H1 (cell line): Measurements from ENCODE around the gene MYO15B. TPM values are rescaled to one million over a fixed set of nuclear protein-coding genes. Genes with fewer than 3 reads are reported as not detected.
A peak's percentile ranks its signal among the peaks of the same experiment; 100 is the strongest.

Experiments used
- CTCF ChIA-PET: fragments of 300-600 bp; sonication (Branson Sonifier 250); formaldehyde crosslinking; loops from one replicate; lab custom pipeline; 2021; ENCODE audit not compliant: partially characterized antibody; lab: Charles Lee
- POLR2A ChIA-PET: fragments of 300-600 bp; sonication (Branson Sonifier 250); formaldehyde crosslinking; loops from one replicate; lab custom pipeline; 2021; ENCODE audit warnings: inconsistent platforms; ENCODE audit not compliant: partially characterized antibody; lab: Charles Lee
- DNase-seq, 2 experiments: peaks; one replicate each; pipeline versions ENCODE4 v3.0.0 to v3.0.0-alpha.2; 2010 to 2022; ENCODE audit warnings: low spot score in 2 of 2, low read depth in 1 of 2, mixed read lengths in 1 of 2
- FAIRE-seq: peaks from 2 replicates; lab custom pipeline; 2011; peaks lifted over from hg19 to GRCh38; lab: Jason Lieb, UNC
- H2AFZ ChIP-seq: 2 replicates; pipeline ENCODE4 v1.8.1; 2012; ENCODE audit warnings: low read length, inconsistent platforms
- H2AK5ac ChIP-seq: 2 replicates; pipeline ENCODE4 v1.6.1; 2013; ENCODE audit warnings: low read depth, low read length
- H2BK120ac ChIP-seq: replicated peaks from 2 replicates; pipeline ENCODE3; 2013; ENCODE audit warnings: low read depth, low read length, inconsistent platforms
- H2BK12ac ChIP-seq: 2 replicates; pipeline ENCODE4 v1.6.1; 2013; ENCODE audit warnings: low read depth, low read length
- H2BK15ac ChIP-seq: 2 replicates; pipeline ENCODE4 v1.6.1; 2013; ENCODE audit warnings: low read length
- H2BK20ac ChIP-seq: 2 replicates; pipeline ENCODE4 v1.6.1; 2013; ENCODE audit warnings: low read length
- H2BK5ac ChIP-seq: 2 replicates; pipeline ENCODE4 v1.6.1; 2013; ENCODE audit warnings: low read depth, low read length
- H3K14ac ChIP-seq: 2 replicates; pipeline ENCODE4 v1.6.1; 2013; ENCODE audit warnings: inconsistent platforms; ENCODE audit not compliant: insufficient read length
- H3K18ac ChIP-seq: 2 replicates; pipeline ENCODE4 v1.6.1; 2013; ENCODE audit warnings: low read length; ENCODE audit errors: extremely low read depth
- H3K23ac ChIP-seq: 2 replicates; pipeline ENCODE4 v1.6.1; 2013; ENCODE audit warnings: inconsistent platforms; ENCODE audit not compliant: insufficient read length
- H3K23me2 ChIP-seq: 2 replicates; pipeline ENCODE4 v1.6.1; 2013; ENCODE audit warnings: low read depth, low read length
- H3K27ac ChIP-seq: 2 replicates; pipeline ENCODE4 v1.6.1; 2011; ENCODE audit warnings: low read depth, low read length, inconsistent platforms
- H3K27me3 ChIP-seq, 4 experiments: replicated peaks in 1 of 4; 1 replicate in 1 of 4; 2 replicates in 3 of 4; pipeline versions ENCODE4 v1.6.1 to v1.8.1; 2011 to 2013; ENCODE audit warnings: low read length in 3 of 4, mild to moderate bottlenecking in 3 of 4, inconsistent platforms in 2 of 4, mixed read lengths in 2 of 4, moderate library complexity in 1 of 4; ENCODE audit not compliant: control insufficient read depth in 3 of 4, insufficient read depth in 3 of 4; ENCODE audit errors: extremely low read depth in 1 of 4
- H3K36me3 ChIP-seq, 4 experiments: 2 replicates each; pipeline versions ENCODE4 v1.6.1 to v1.8.1; 2011 to 2013; ENCODE audit warnings: mild to moderate bottlenecking in 4 of 4, low read length in 3 of 4, moderate library complexity in 2 of 4, control low read depth in 1 of 4, inconsistent platforms in 1 of 4; ENCODE audit not compliant: insufficient read depth in 4 of 4, control insufficient read depth in 2 of 4
- H3K4ac ChIP-seq: replicated peaks from 2 replicates; pipeline ENCODE3; 2013; ENCODE audit warnings: low read length, low read depth, mixed read lengths, inconsistent platforms; ENCODE audit not compliant: insufficient read length
- H3K4me1 ChIP-seq, 4 experiments: replicated peaks in 1 of 4; 1 replicate in 1 of 4; 2 replicates in 3 of 4; pipeline versions ENCODE4 v1.6.1 to v1.8.1; 2011 to 2013; ENCODE audit warnings: low read length in 3 of 4, inconsistent platforms in 2 of 4, mixed read lengths in 1 of 4; ENCODE audit not compliant: insufficient read depth in 4 of 4, control insufficient read depth in 3 of 4
- H3K4me2 ChIP-seq, 2 experiments: 2 replicates each; pipeline versions ENCODE4 v1.6.1 to v1.8.1; 2011 to 2013; ENCODE audit warnings: low read depth in 2 of 2, low read length in 2 of 2, control low read depth in 1 of 2, inconsistent platforms in 1 of 2, mild to moderate bottlenecking in 1 of 2; ENCODE audit not compliant: insufficient read depth in 1 of 2
- H3K4me3 ChIP-seq, 4 experiments: fragments of 200-600, 300-600 bp in 1 of 4; sonication (generic), shearing (Covaris generic), sonication (Bioruptor Twin) in 1 of 4; 2 replicates each; pipeline versions ENCODE4 v1.5.1 to v1.8.1; 2011 to 2016; ENCODE audit warnings: low read length in 4 of 4, low read depth in 3 of 4, control low read depth in 2 of 4, inconsistent platforms in 2 of 4, mild to moderate bottlenecking in 2 of 4, mixed read lengths in 1 of 4, moderate library complexity in 1 of 4; ENCODE audit not compliant: insufficient read depth in 2 of 4; ENCODE audit errors: extremely low read depth in 1 of 4
- H3K56ac ChIP-seq: replicated peaks from 2 replicates; pipeline ENCODE3; 2013; ENCODE audit warnings: low read depth, mild to moderate bottlenecking, mixed read lengths, low read length, inconsistent platforms; ENCODE audit not compliant: insufficient read length
- H3K79me1 ChIP-seq: 2 replicates; pipeline ENCODE4 v1.6.1; 2013; ENCODE audit warnings: low read depth, low read length, control low read depth
- H3K79me2 ChIP-seq, 2 experiments: 2 replicates each; pipeline versions ENCODE4 v1.6.1 to v1.8.1; 2012 to 2013; ENCODE audit warnings: low read length in 2 of 2, mild to moderate bottlenecking in 2 of 2, inconsistent platforms in 1 of 2; ENCODE audit not compliant: insufficient read depth in 2 of 2, control insufficient read depth in 1 of 2
- H3K9ac ChIP-seq, 4 experiments: replicated peaks in 1 of 4; 1 replicate in 1 of 4; 2 replicates in 3 of 4; pipeline versions ENCODE4 v1.6.1 to v1.8.1; 2011 to 2013; ENCODE audit warnings: low read depth in 3 of 4, low read length in 3 of 4, control low read depth in 2 of 4, mild to moderate bottlenecking in 2 of 4, moderate library complexity in 2 of 4, inconsistent platforms in 1 of 4; ENCODE audit errors: extremely low read depth in 1 of 4
- H3K9me3 ChIP-seq, 2 experiments: 2 replicates each; pipeline versions ENCODE4 v1.6.1 to v1.8.1; 2012 to 2013; ENCODE audit warnings: mild to moderate bottlenecking in 2 of 2, moderate library complexity in 2 of 2, control low read depth in 1 of 2, inconsistent platforms in 1 of 2, low read depth in 1 of 2, low read length in 1 of 2, mixed read lengths in 1 of 2; ENCODE audit not compliant: insufficient read depth in 2 of 2
- H4K20me1 ChIP-seq, 2 experiments: replicated peaks in 1 of 2; 2 replicates each; pipeline versions ENCODE3 to v1.8.1; 2011 to 2013; ENCODE audit warnings: inconsistent platforms in 2 of 2, low read length in 2 of 2, mild to moderate bottlenecking in 1 of 2; ENCODE audit not compliant: insufficient read depth in 2 of 2, control insufficient read depth in 1 of 2
- H4K5ac ChIP-seq: 2 replicates; pipeline ENCODE4 v1.6.1; 2013; ENCODE audit warnings: low read length, low read depth, mixed read lengths, inconsistent platforms; ENCODE audit not compliant: insufficient read length
- H4K8ac ChIP-seq: 2 replicates; pipeline ENCODE4 v1.8.0; 2013; ENCODE audit warnings: mild to moderate bottlenecking, moderate library complexity, low read length, inconsistent platforms; ENCODE audit not compliant: insufficient read depth; ENCODE audit errors: extremely low read depth
- H4K91ac ChIP-seq: replicated peaks from 2 replicates; pipeline ENCODE3; 2013; ENCODE audit warnings: low read length, mixed read lengths, inconsistent platforms; ENCODE audit not compliant: insufficient read length
- CEBPB ChIP-seq: IDR thresholded peaks from 2 replicates; pipeline ENCODE4 v1.6.1; 2012; ENCODE audit warnings: low read depth, low read length
- FOSL1 ChIP-seq: IDR thresholded peaks from 2 replicates; pipeline ENCODE4 v1.6.1; 2011; ENCODE audit warnings: mild to moderate bottlenecking, low read depth, low read length, moderate library complexity; ENCODE audit not compliant: insufficient read depth
- RAD21 ChIP-seq, 2 experiments: IDR thresholded peaks in 1 of 2; conservative IDR thresholded peaks in 1 of 2; 2 replicates each; pipeline ENCODE4 v1.6.1; 2011; ENCODE audit warnings: low read depth in 2 of 2, low read length in 2 of 2, improper control_type of control experiment in 1 of 2, inconsistent platforms in 1 of 2, mild to moderate bottlenecking in 1 of 2, moderate library complexity in 1 of 2
- SIN3A ChIP-seq, 2 experiments: IDR thresholded peaks in 1 of 2; conservative IDR thresholded peaks in 1 of 2; 2 replicates each; pipeline ENCODE4 v1.6.1; 2011 to 2012; ENCODE audit warnings: low read length in 2 of 2, improper control_type of control experiment in 1 of 2, low read depth in 1 of 2, mild to moderate bottlenecking in 1 of 2
- TCF12 ChIP-seq: IDR thresholded peaks from 2 replicates; pipeline ENCODE4 v1.6.1; 2011; ENCODE audit warnings: low read depth, mild to moderate bottlenecking, low read length
- TEAD4 ChIP-seq: IDR thresholded peaks from 2 replicates; pipeline ENCODE4 v1.6.1; 2012; ENCODE audit warnings: low read depth, low read length, inconsistent platforms, mixed read lengths
- WGBS, 2 experiments: shearing (Covaris generic) in 1 of 2; methylation state at CpG; one replicate each; pipeline versions ENCODE4 v1.1.6 to v1.1.7; 2013 to 2015; ENCODE audit warnings: low lambda C conversion rate in 2 of 2, mixed read lengths in 2 of 2, inconsistent platforms in 1 of 2, low coverage in 1 of 2, missing lambda C conversion rate in 1 of 2; ENCODE audit not compliant: insufficient replicate concordance in 2 of 2, insufficient coverage in 1 of 2, insufficient read length in 1 of 2; ENCODE audit errors: extremely low coverage in 1 of 2, missing lambda C conversion rate in 1 of 2; 5-methylcytosine and 5-hydroxymethylcytosine counted together
- polyA plus RNA-seq, 7 experiments: library from polyadenylated mRNA; depleted of rRNA in 3 of 7; stranded (reverse) in 5 of 7; unstranded in 2 of 7; fragments of >200 nt in 5 of 7; fragments of 200-250 nt in 2 of 7; gene quantifications; 1 replicate in 5 of 7; 2 replicates in 1 of 7; 4 replicates in 1 of 7; pipeline versions ENCODE4 v1.2.1 to v1.2.3, GENCODE V29; 2011 to 2013; ENCODE audit warnings: missing spikeins in 2 of 7, mixed read lengths in 2 of 7
- total RNA-seq: library from RNA; stranded (reverse); fragmentation: NEBNext Ultra II Directional; extraction: Animal tissue kit (Norgen Biotek cat#: 25700); gene quantifications from 2 replicates; pipeline ENCODE4 v1.2.1, GENCODE V29; 2021
- TF ChIP-seq, protein P1 (sequence below), 3 experiments: IDR thresholded peaks; 1 replicate in 2 of 3; 2 replicates in 1 of 3; pipeline versions ENCODE4 v1.5.1 to v1.6.1; 2011; ENCODE audit warnings: low read length in 3 of 3, mild to moderate bottlenecking in 3 of 3, inconsistent platforms in 2 of 3, low read depth in 1 of 3, moderate library complexity in 1 of 3; ENCODE audit not compliant: insufficient read depth in 1 of 3; ENCODE audit errors: control extremely low read depth in 1 of 3
- TF ChIP-seq, protein P2 (sequence below): IDR thresholded peaks from 2 replicates; pipeline ENCODE4 v1.6.1; 2012; ENCODE audit warnings: inconsistent platforms

MYO15B gene
- total and polyA plus RNA-seq, 2 of the 8 experiments (the other 6 are each of a cell fraction or from before 2014, with no cell fraction given): 7.1 to 11.2 TPM

DNA sequence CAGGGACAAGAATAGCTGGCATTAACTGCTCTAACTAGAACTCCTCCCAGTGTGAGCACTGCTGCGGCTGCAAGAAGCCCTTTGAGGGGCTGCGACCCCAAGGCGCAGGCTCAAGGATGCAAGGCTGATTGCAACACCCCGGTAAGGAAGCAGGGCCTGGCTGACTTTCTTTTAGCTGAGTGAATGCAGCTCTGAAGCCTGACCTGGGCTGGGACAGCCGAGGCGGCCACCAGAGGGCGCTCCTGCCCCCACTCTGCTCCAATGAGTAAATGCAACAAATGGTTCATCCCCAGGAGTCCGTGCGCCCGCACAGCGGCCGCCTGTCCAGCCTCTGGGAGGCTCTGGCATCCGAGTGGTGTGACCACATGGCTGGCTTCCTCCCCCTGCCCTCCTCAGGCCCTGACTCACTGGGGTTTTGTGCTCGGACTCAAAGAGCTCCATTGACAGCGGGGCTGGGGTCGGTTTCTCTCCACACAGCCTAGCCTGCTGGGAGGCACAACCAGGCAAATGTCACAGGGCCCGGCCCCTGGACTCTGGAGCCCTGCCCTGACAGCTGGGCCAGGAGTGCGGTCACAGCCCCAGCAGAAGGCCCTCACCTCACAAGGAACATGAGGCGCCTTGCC is 45.4 kb downstream of the MYO15B start, which contains the start of gene SMIM5:
Gene SMIM5, plus strand, starts transcription at position 572 of the 623 bp plus-strand sequence. CDS start 6,768 bp downstream, outside the sequence.
- Histone ChIP-seq H3K56ac (no peak within 1 kb of the TSS), H3K27ac (no peak within 1 kb of the TSS)
- no peak for TF ChIP-seq FOSL1
- peak; percentile 22; the same call in 1 of the 2 replicates for TF ChIP-seq TCF12
- TF ChIP-seq, protein P1, sequence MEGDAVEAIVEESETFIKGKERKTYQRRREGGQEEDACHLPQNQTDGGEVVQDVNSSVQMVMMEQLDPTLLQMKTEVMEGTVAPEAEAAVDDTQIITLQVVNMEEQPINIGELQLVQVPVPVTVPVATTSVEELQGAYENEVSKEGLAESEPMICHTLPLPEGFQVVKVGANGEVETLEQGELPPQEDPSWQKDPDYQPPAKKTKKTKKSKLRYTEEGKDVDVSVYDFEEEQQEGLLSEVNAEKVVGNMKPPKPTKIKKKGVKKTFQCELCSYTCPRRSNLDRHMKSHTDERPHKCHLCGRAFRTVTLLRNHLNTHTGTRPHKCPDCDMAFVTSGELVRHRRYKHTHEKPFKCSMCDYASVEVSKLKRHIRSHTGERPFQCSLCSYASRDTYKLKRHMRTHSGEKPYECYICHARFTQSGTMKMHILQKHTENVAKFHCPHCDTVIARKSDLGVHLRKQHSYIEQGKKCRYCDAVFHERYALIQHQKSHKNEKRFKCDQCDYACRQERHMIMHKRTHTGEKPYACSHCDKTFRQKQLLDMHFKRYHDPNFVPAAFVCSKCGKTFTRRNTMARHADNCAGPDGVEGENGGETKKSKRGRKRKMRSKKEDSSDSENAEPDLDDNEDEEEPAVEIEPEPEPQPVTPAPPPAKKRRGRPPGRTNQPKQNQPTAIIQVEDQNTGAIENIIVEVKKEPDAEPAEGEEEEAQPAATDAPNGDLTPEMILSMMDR (IDR thresholded peaks at IDR 0.05; ENCODE audit: control extremely low read depth in 1 of 3, insufficient read depth in 1 of 3, low read depth in 1 of 3, low read length in 3 of 3): peak; percentile 93 to 95 (median 94)
- TF ChIP-seq, protein P2, sequence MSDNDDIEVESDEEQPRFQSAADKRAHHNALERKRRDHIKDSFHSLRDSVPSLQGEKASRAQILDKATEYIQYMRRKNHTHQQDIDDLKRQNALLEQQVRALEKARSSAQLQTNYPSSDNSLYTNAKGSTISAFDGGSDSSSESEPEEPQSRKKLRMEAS: peak; percentile 23; the same call in 1 of the 2 replicates
- no peak for TF ChIP-seq TEAD4
- peak; percentile 58 to 70 for TF ChIP-seq RAD21 (IDR thresholded peaks at IDR 0.05 in 1 of 2, conservative IDR thresholded peaks at IDR 0.05 in 1 of 2; ENCODE audit: low read depth in 2 of 2, low read length in 2 of 2)
- peak; percentile 94 for TF ChIP-seq CEBPB
- TF ChIP-seq SIN3A (conservative IDR thresholded peaks at IDR 0.05 in 1 of 2, IDR thresholded peaks at IDR 0.05 in 1 of 2; ENCODE audit: low read depth in 1 of 2, low read length in 2 of 2): peak in 1 of 2 experiments; percentile 71; a peak in 2 of 4 replicates

More for the DNA sequence above, 45.4 kb downstream of the MYO15B start, which contains the start of gene SMIM5:
- FAIRE-seq (no peak), DNase-seq (peak; percentile 75 to 97)
- H2BK5ac ChIP-seq: no peak within 1 kb of the TSS
- peak within 1 kb of the TSS; percentile 20 to 54 for H3K4me2 ChIP-seq
- H3K23me2 ChIP-seq: no peaks in the 10 kb centered on the region
- no peaks in the 10 kb centered on the region for H3K79me1 ChIP-seq
- no peak within 1 kb of the TSS; the same call in 1 of the 2 replicates for H4K8ac ChIP-seq
- H3K4me3 ChIP-seq: peak within 1 kb of the TSS in 1 of 4 experiments; percentile 16; a peak in 3 of 8 replicates
- no peak within 1 kb of the TSS; a peak in 1 of 7 replicates for H3K9ac ChIP-seq
- peaks cover 0 to 3% (median under 1%) of the 10 kb centered on the region in 4 experiments; a peak in 1 of 8 replicates for H3K36me3 ChIP-seq
- 28% methylated on average over 19 of the region's 19 CpGs; no CpG with 5 or more reads in 1 of the 2 experiments for WGBS, 2 experiments
- POLR2A ChIA-PET: interaction anchor here (0.8 to 3.4 kb wide), 14 partner anchors 9 to 196 kb away, joined by 3 to 19 read pairs (median 4); partner anchors contain the start of genes RECQL5 and SAP30BP
- peak within 1 kb of the TSS; percentile 4; the same call in 1 of the 2 replicates for H2BK12ac ChIP-seq
- no peak within 1 kb of the TSS for H2AFZ ChIP-seq
- no peak within 1 kb of the TSS for H4K91ac ChIP-seq
- H2BK120ac ChIP-seq: no peak within 1 kb of the TSS
- no peak within 1 kb of the TSS for H3K14ac ChIP-seq
- no peak within 1 kb of the TSS for H2BK15ac ChIP-seq
- H3K27me3 ChIP-seq: no peaks in the 10 kb centered on the region
- H3K18ac ChIP-seq: peak within 1 kb of the TSS; percentile 28; the same call in 1 of the 2 replicates
- no peak within 1 kb of the TSS for H4K5ac ChIP-seq
- peak within 1 kb of the TSS; percentile 3 for H3K4ac ChIP-seq
- no peaks in the 10 kb centered on the region for H3K9me3 ChIP-seq
- no peaks in the 10 kb centered on the region for H3K79me2 ChIP-seq
- no peak within 1 kb of the TSS for H2AK5ac ChIP-seq
- no peak within 1 kb of the TSS for H2BK20ac ChIP-seq
- CTCF ChIA-PET: interaction anchor here (0.6 to 59.2 kb wide), 55 partner anchors 11 to 402 kb away, joined by 3 to 2200 read pairs (median 5); partner anchors contain the start of genes LLGL2, RECQL5, SAP30BP and SMIM5
- H3K4me1 ChIP-seq: peaks cover 0 to 16% (median 11%) of the 10 kb centered on the region in 4 experiments; a peak in 5 of 7 replicates
- H4K20me1 ChIP-seq: peaks cover 5 to 20% of the 10 kb centered on the region in 2 experiments
- H3K23ac ChIP-seq: no peak within 1 kb of the TSS
